Endodermal cell (in vitro differentiated cells): Measurements from ENCODE around the gene SLC38A10. TPM values are rescaled to one million over a fixed set of nuclear protein-coding genes. Genes with fewer than 3 reads are reported as not detected.

ENCODE experiments used
- DNase-seq: peaks from one replicate; pipeline ENCODE4 v3.0.0-alpha.2; 2017
- H3K27ac ChIP-seq: 2 replicates; pipeline ENCODE4 v1.5.1; 2013; ENCODE audit warnings: mild to moderate bottlenecking, low read depth, low read length, moderate library complexity
- H3K27me3 ChIP-seq: 2 replicates; pipeline ENCODE4 v1.6.1; 2013; ENCODE audit warnings: mild to moderate bottlenecking, low read length, moderate library complexity; ENCODE audit not compliant: insufficient read depth, control insufficient read depth, poor library complexity, severe bottlenecking
- H3K36me3 ChIP-seq: 2 replicates; pipeline ENCODE4 v1.7.0; 2013; ENCODE audit warnings: mild to moderate bottlenecking, low read length, moderate library complexity; ENCODE audit not compliant: control insufficient read depth, insufficient read depth
- H3K4me1 ChIP-seq: one replicate; pipeline ENCODE4 v1.7.0; 2013; ENCODE audit warnings: low read length; ENCODE audit not compliant: control insufficient read depth, insufficient read depth
- H3K4me3 ChIP-seq: 2 replicates; pipeline ENCODE4 v1.5.1; 2013; ENCODE audit warnings: mild to moderate bottlenecking, low read length, moderate library complexity
- H3K9ac ChIP-seq: 2 replicates; pipeline ENCODE4 v1.6.1; 2013; ENCODE audit warnings: mild to moderate bottlenecking, low read length, moderate library complexity; ENCODE audit not compliant: poor library complexity, severe bottlenecking; ENCODE audit errors: extremely low read depth
- H3K9me3 ChIP-seq: 2 replicates; pipeline ENCODE4 v1.6.1; 2013; ENCODE audit warnings: mild to moderate bottlenecking, low read length, moderate library complexity; ENCODE audit not compliant: control insufficient read depth
- H3K27ac Mint-ChIP-seq: 2 replicates; pipeline ENCODE4 v1.8.0; 2020; ENCODE audit warnings: mixed read lengths
- H3K27me3 Mint-ChIP-seq: 2 replicates; pipeline ENCODE4 v1.8.0; 2021; ENCODE audit warnings: mild to moderate bottlenecking, mixed read lengths; ENCODE audit not compliant: insufficient read depth
- H3K36me3 Mint-ChIP-seq: 2 replicates; pipeline ENCODE4 v1.8.0; 2020; ENCODE audit warnings: low read depth, mixed read lengths
- H3K4me1 Mint-ChIP-seq: 2 replicates; pipeline ENCODE4 v1.8.0; 2020; ENCODE audit warnings: mixed read lengths
- H3K4me3 Mint-ChIP-seq: 2 replicates; pipeline ENCODE4 v1.8.0; 2020; ENCODE audit warnings: mild to moderate bottlenecking, moderate library complexity, mixed read lengths
- H3K9me3 Mint-ChIP-seq: 2 replicates; pipeline ENCODE4 v1.8.0; 2020; ENCODE audit warnings: mild to moderate bottlenecking, mixed read lengths
- WGBS, 2 experiments: methylation state at CpG; one replicate each; pipeline versions ENCODE4 v1.1.5 to v1.1.7; 2013; ENCODE audit warnings: missing lambda C conversion rate in 2 of 2, mixed read lengths in 1 of 2; ENCODE audit not compliant: insufficient coverage in 1 of 2, insufficient read length in 1 of 2; 5-methylcytosine and 5-hydroxymethylcytosine counted together
- long read RNA-seq, 4 experiments: library from polyadenylated mRNA in 2 of 4; library from RNA in 1 of 4; library from capped mRNA in 1 of 4; stranded (forward) in 3 of 4; unstranded in 1 of 4; transcript quantifications; one replicate each; pipeline ENCODE4 v2.0.0, GENCODE V29; 2020 to 2021; ENCODE audit warnings: inconsistent platforms in 1 of 4
- polyA plus RNA-seq, 2 experiments: library from polyadenylated mRNA; stranded (reverse); fragments of 50-300 nt; gene quantifications; one replicate each; pipeline ENCODE4 v1.2.3, GENCODE V29; 2013
- total RNA-seq, 2 donors: library from RNA; stranded (reverse); fragmentation: NEBNext Ultra II Directional in 1 of 2; extraction: Animal tissue kit (Norgen Biotek cat#: 25700) in 1 of 2; gene quantifications; 2 replicates in 1 of 2; 3 replicates in 1 of 2; pipeline ENCODE4 v1.2.1, GENCODE V29; 2021
- TF ChIP-seq, protein P1 (sequence below): fragments of 200-600 bp; sonication (generic); conservative IDR thresholded peaks from 2 replicates; pipeline ENCODE4 v1.5.0; 2021; ENCODE audit warnings: antibody characterized with exemption, mild to moderate bottlenecking

SLC38A10 gene
- total RNA-seq: 10 to 100 TPM; 60.2 to 90.3 TPM
- 30.6 TPM for polyA plus RNA-seq (2013, experiment 1 of 2)
- 33.5 TPM for polyA plus RNA-seq (2013, experiment 2 of 2)
- long read RNA-seq, experiment 1, partial matches to known transcripts: 4 of 21 reads
- long read RNA-seq, experiment 1, other reads (novel, unspliced or antisense): 15 of 21 reads
- long read RNA-seq, experiment 2, full-length matches to known transcripts: 68 of 123 reads
- long read RNA-seq, experiment 2, partial matches to known transcripts: 22 of 123 reads
- long read RNA-seq, experiment 2, other reads (novel, unspliced or antisense): 33 of 123 reads
- long read RNA-seq, experiment 3, full-length matches to known transcripts: 312 of 424 reads
- long read RNA-seq, experiment 3, partial matches to known transcripts: 27 of 424 reads
- long read RNA-seq, experiment 3, other reads (novel, unspliced or antisense): 85 of 424 reads
- long read RNA-seq, experiment 4, partial matches to known transcripts: 1 of 3 reads
- long read RNA-seq, experiment 4, other reads (novel, unspliced or antisense): 0 of 3 reads

DNA sequence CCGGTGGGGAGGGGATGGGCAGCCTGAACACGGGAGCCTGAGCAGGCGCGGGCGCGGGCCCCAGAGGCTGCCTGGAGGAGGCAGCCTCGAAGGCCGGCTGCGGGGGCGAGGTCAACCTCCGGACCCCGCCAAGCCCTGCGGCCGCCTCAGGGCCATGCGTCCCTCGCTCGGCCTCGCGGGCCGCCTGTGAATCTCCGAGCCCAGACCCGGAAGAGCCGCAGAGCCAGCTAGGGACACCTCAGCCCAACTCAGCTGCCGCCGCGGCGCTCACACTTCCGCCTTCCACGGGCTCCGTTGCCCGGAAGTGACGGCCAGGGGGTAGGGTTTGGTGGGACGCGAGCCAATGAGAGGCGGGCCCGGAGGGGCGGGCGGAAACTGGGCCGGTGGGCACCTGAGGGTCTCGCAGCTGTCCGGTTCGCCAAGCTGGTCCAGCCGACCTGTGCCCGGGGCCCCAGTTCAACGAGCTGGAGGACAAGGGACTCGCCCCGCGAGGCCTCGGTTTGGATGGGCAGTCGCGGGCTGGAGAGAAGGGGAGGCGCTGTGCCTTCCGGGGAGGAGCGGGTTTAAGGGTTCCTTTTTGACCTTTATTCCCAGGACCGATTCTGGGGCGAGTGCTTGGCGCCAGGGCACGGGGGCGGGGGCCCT, at the start of gene SLC38A10:
Gene SLC38A10 (minus strand): TSS at position 277 of the 645 bp plus-strand sequence. CDS start 386 bp downstream, outside the sequence.
- H3K9ac ChIP-seq: peak within 1 kb of the TSS; percentile 68
- no peaks in the 10 kb centered on the region for H3K27me3 ChIP-seq
- Mint-ChIP-seq H3K27ac (peak within 1 kb of the TSS; percentile 94), H3K27me3 (no peaks in the 10 kb centered on the region), H3K4me3 (peak within 1 kb of the TSS; percentile 83), H3K36me3 (peaks cover 10% of the 10 kb centered on the region), H3K9me3 (no peaks in the 10 kb centered on the region), H3K4me1 (peaks cover 9% of the 10 kb centered on the region)
- H3K9me3 ChIP-seq: no peaks in the 10 kb centered on the region
- H3K4me3 ChIP-seq: peak within 1 kb of the TSS; percentile 92
- TF ChIP-seq, protein P1, sequence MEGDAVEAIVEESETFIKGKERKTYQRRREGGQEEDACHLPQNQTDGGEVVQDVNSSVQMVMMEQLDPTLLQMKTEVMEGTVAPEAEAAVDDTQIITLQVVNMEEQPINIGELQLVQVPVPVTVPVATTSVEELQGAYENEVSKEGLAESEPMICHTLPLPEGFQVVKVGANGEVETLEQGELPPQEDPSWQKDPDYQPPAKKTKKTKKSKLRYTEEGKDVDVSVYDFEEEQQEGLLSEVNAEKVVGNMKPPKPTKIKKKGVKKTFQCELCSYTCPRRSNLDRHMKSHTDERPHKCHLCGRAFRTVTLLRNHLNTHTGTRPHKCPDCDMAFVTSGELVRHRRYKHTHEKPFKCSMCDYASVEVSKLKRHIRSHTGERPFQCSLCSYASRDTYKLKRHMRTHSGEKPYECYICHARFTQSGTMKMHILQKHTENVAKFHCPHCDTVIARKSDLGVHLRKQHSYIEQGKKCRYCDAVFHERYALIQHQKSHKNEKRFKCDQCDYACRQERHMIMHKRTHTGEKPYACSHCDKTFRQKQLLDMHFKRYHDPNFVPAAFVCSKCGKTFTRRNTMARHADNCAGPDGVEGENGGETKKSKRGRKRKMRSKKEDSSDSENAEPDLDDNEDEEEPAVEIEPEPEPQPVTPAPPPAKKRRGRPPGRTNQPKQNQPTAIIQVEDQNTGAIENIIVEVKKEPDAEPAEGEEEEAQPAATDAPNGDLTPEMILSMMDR: no peak
- WGBS, 2 experiments: 0% methylated on average over 15 to 59 of the region's 59 CpGs
- H3K36me3 ChIP-seq: no peaks in the 10 kb centered on the region
- DNase-seq: peak; percentile 98
- H3K27ac ChIP-seq: peak within 1 kb of the TSS; percentile 22
- H3K4me1 ChIP-seq: no peaks in the 10 kb centered on the region

DNA sequence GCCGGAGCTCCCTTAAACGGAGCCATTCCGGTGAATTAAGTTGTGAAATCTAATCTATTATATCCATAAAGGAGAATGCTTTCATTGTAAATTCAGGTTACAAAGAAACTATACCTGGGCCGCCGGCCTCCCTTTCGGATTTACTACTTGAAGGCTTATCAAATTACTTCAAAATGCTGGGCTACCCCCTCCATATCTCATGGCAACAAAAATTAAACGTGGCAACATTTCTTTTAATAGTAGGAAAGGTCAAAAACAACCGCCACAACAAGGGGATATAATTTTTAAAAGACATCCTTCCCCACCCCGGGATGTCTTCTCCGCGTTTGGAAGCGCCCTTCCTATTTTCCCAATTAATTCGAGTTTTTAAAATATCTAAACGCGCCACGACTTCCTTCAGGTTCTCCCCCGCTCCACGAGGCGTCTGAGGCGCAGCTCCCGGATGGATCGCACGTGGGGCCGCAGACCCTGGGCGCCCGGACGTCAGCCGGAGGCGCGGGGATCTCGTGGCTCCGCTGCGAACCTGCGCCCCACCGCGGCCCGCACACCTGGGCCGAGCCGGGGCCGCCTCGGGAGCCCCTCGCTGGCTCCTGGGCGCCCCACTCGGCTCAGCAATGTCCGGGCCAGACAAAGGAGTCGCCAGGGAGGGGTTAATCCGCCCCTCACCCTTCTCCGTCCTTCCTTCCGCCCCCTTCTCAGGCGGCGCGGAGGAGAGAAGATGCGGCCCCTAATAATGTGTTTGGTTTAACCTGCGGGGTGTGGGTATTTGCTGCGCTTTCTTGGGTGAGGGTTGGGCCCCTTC, 47.4 kb upstream of the SLC38A10 start:
- Histone ChIP-seq H3K4me1 (peaks cover 19% of the 10 kb centered on the region), H3K9ac (peak overlapping the region; percentile 95), H3K9me3 (no peaks in the 10 kb centered on the region), H3K4me3 (peak overlapping the region; percentile 97), H3K27ac (peak overlapping the region; percentile 93), H3K27me3 (peaks cover 6% of the 10 kb centered on the region), H3K36me3 (peaks cover 3% of the 10 kb centered on the region)
- Mint-ChIP-seq H3K27me3 (peaks cover 34% of the 10 kb centered on the region), H3K4me1 (peaks cover 10% of the 10 kb centered on the region), H3K9me3 (no peaks in the 10 kb centered on the region), H3K27ac (peak overlapping the region; percentile 92), H3K36me3 (peaks cover 7% of the 10 kb centered on the region), H3K4me3 (peak overlapping the region; percentile 86)
- peak; percentile 56 for DNase-seq
- TF ChIP-seq, protein P1: no peak
- 0 to 2% methylated on average over 8 to 48 of the region's 55 CpGs for WGBS, 2 experiments
